ENCODE results near the gene METTL27. TPM values are rescaled to one million over a fixed set of nuclear protein-coding genes. Genes with fewer than 3 reads are reported as not detected.
"Not testable (repeated sequence)": the region's sequence is repeated elsewhere in the genome, so short reads cannot be mapped to it uniquely, and the experiment has no call there.

The METTL27 gene
- total RNA-seq, 1 donor from 2014 or later = 0.27 TPM

DNA sequence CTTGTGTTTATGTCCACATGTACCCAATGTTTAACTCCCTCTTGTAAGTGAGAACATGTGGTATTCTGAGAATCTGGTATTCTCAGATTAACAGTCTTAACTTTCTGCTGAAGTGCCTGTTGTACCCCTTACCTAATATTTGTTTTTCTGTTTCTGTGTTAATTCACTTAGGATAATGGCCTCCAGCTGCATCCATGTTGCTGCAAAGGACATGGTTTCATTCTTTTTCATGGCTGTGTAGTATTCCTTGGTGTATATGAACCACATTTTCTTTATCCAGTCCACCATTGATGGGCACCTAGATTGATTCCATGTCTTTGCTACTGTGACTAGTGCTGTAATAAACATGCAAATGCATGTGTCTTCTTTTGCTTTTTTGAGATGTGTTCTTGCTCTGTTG is 47.1 kb downstream of the METTL27 start:
- intact Hi-C loops (cut with micrococcal nuclease); ATAC-seq; DNase-seq: not testable (repeated sequence)

DNA sequence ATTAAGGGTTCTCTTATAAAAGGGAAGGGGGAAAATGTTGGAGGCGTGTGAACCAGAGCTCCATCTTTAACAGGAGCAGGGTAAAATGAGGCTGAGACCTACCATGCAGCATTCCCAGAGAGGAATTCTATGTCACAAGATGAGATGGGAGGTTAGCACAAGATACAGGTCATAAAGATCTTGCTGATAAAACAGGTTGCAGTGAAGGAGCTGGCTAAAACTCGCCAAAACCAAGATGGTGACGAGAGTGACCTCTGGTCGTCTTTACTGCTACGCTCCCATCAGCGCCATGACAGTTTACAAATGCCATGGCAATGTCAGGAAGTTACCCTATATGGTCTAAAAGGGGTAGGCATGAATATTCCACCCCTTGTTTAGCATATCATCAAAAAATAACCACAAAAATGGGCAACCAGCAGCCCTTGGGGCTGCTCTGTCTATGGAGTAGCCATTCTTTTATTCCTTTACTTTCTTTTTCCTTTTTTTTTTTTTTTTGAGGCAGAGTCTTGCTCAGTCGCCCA is 51.1 kb downstream of the METTL27 start:
- intact Hi-C loops (cut with micrococcal nuclease) = not testable (repeated sequence)

DNA sequence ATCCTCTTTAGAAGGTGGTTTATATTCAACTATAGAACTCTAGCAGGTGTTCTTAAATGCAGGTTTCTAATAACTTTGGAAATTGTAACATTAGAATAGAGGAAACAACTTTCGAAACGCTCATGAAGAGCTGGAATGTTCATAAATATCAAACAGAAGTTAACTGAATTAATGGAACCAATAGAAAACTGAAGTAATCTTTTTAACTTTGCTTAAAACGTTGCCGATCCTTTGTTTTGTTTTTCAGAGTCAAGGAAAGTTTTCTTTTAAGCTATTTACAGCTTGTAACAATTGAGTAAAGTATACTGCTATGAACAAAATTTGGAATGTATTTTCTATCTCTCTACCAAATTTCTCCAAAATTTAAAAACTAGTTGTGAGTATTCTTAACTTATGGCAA is 53.3 kb downstream of the METTL27 start:
- intact Hi-C loops (cut with micrococcal nuclease) = no loop called here
- ATAC-seq (no peak), DNase-seq (no peak)

More for the DNA sequence above, 51.1 kb downstream of the METTL27 start:
- not testable (repeated sequence) for ATAC-seq, DNase-seq

DNA sequence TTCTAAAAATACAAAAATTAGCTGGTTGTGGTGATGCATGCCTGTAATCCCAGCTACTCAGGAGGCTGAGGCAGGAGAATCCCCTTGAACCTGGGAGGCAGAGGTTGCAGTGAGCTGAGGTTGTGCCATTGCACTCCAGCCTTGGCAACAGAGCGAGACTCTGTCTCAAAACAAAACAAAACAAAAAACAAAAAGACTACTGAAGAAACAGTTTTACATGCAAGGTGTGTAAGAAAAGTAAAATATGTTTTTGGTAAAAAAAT is 54.6 kb downstream of the METTL27 start:
- ATAC-seq; DNase-seq; intact Hi-C loops (cut with micrococcal nuclease): not testable (repeated sequence)

- ATAC-seq (no peak), DNase-seq (no peak)
- intact Hi-C loops (cut with micrococcal nuclease) = no loop called here
Observed at GRCh38 chr7:73786588-73786987, 55.7 kb downstream of the METTL27 start.

Other genes starting within 250 kb of the METTL27 start
- gene MLXIPL, start 218.0 kb downstream of the METTL27 start, total RNA-seq = 9.6 TPM
- 3.3 TPM for gene VPS37D, start 174.7 kb downstream of the METTL27 start, total RNA-seq
- gene DNAJC30, start 159.1 kb downstream of the METTL27 start, total RNA-seq = 13.2 TPM
- gene BUD23, start 158.9 kb downstream of the METTL27 start, total RNA-seq = 79.8 TPM
- 3.0 TPM for gene STX1A, start 122.8 kb downstream of the METTL27 start, total RNA-seq
- 24.0 TPM for gene ABHD11, start 103.7 kb downstream of the METTL27 start, total RNA-seq
- gene CLDN3, start 72.2 kb downstream of the METTL27 start, total RNA-seq = not detected
- not detected for gene CLDN4, start 11.5 kb downstream of the METTL27 start, total RNA-seq
- not detected for gene TMEM270, start 18.6 kb upstream of the METTL27 start, total RNA-seq
- gene ELN, start 185.7 kb upstream of the METTL27 start, total RNA-seq = 29.0 TPM
- 9.4 TPM for gene LIMK1, start 241.3 kb upstream of the METTL27 start, total RNA-seq

All from left ventricle myocardium superior (tissue), 1 donor.